ENCODE data around the gene RTTN.

RTTN gene

GRCh38 chr18:70075906-70076305 is 129.6 kb downstream of the RTTN start:
- no peak for DNase-seq (ENCODE audit: low read depth, low spot score)

DNA sequence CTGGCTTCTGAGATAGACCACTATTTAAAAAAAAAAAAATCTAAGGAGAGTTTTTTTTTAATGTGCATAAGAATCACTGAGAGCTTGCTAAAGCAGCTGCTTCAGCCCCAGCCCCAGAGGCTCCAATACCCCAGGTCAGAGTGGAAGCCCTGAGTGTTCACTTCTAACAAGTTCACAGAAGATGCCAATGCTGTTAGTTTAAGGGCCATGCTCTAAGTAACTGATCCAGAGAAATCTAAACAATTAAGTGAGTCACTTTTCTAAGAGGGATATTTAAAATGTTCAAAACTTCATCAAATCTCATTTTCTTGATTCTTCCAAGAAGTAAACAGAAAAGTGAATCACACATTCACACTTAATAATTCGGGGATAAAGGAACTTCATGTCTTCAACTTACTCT is 131.4 kb downstream of the RTTN start:
- DNase-seq (ENCODE audit: low read depth, low spot score) = no peak

DNA sequence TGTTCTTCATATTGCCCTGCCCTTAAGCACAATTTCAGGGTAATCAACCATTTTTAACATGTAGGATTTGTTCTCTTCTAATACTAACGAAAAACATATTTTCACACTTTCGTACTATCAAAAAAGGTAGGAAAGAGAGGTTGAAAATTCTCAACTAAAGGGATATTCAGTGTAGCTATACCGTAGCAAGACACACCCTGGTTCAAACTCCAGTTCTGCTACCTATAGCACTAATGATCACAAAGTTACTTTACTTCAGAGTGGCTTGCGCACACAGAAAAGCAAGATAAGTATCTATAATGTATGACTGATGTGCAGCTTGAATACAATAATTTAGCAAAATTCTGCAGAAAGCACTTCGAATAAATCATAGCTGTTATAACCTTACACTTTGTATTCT is 132.1 kb downstream of the RTTN start:
- no peak for DNase-seq (ENCODE audit: low read depth, low spot score)

GRCh38 chr18:70072678-70073077 is 132.8 kb downstream of the RTTN start:
- DNase-seq (ENCODE audit: low read depth, low spot score) = no peak

DNA sequence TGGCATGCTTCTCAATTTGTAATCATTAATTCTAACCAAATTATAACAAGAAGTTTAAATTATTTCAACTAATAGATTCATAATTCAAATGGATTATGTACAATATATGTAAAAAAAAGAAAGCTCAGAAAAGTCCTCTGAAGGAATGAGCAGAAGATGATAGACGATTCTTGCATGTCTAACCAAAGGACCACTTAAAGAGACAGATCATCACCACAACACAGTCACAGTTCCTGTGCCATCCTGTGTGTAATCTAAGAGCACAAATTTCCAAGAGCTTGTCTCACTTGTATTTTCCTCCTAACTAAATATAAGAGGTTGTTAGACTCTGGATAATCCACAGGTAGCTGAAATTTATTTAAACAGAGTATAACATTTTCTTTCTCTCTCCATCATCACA is 135.5 kb downstream of the RTTN start:
- no peak for DNase-seq (ENCODE audit: low read depth, low spot score)

- no peak for DNase-seq (ENCODE audit: low read depth, low spot score)
These were observed 136.1 kb downstream of the RTTN start for GRCh38 chr18:70069382-70069781.

GRCh38 chr18:70068981-70069380 is 136.5 kb downstream of the RTTN start:
- DNase-seq (ENCODE audit: low read depth, low spot score) = no peak

- no peak for DNase-seq (ENCODE audit: low read depth, low spot score)
These were observed 145.8 kb downstream of the RTTN start for GRCh38 chr18:70059684-70060083.

DNA sequence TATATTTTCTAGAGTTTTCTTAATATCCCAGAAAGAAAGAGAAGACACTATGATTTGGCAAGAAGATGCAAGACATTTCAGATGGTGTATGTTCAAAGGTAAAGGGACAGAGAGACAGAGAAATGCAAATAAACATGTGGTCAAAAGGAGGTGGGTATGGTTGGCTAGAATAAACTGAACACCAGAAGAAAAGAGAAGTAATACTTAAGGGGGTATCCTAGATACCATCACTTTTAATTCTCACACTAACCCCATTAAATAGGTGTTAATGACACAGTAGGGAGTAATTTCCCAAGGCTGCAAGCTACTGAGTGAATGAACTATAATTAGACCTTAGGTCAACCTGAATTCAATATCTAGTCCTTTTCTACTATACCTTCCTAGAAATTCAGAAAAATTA is 146.6 kb downstream of the RTTN start:
- no peak for DNase-seq (ENCODE audit: low read depth, low spot score)

DNA sequence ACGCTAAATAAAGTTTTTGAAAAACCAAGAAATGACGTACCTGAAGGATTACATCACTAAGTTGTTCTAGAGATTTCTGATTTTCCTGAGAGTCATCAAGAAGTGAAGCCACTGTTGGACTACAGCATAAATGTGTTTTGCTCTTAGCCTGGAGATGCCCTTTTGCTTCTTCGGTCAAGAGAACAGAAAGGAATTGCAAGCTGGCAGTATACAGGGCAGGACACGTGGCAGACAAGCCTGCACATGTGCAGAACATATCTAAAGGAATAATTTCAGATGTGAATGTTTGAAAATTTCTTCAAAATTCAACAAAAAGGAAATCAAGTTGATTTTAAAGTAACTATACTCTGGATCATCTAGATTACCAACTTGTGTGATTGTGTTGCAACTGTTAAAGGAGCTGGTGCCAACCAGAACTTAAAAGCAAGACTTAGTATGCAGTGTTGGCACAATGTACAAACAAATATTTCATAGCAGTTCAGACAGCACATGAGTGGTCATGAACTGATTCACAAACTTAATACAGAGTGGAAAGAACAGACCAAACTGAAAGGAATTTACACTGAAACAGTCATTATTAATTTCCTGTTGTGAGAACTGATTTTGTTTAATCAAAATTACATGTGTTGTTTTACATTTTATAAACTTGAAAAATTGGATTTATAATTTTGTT is 157.4 kb downstream of the RTTN start:
- DNase-seq (ENCODE audit: low read depth, low spot score) = no peak

DNA sequence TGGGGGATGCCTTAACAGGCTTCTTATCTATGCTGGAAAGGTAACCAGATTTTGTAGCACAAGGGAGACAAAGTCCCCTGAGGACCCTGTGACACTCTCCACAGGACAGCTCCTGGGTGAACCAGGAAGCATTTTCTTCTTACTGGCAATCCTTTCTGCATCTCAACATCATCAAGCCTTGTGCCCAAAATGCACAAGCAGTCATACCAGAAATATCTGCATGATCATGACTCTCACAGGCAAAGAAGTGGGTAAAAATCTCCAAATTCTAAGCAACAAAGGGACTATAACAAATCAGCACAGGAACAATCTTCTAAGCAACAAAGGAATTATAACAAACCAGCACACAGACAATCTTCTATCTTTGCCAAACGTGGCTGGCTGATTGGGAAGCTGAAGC is 158.7 kb downstream of the RTTN start:
- DNase-seq (ENCODE audit: low read depth, low spot score) = no peak

GRCh38 chr18:70046207-70046606 is 159.3 kb downstream of the RTTN start:
- DNase-seq (ENCODE audit: low read depth, low spot score) = no peak

DNA sequence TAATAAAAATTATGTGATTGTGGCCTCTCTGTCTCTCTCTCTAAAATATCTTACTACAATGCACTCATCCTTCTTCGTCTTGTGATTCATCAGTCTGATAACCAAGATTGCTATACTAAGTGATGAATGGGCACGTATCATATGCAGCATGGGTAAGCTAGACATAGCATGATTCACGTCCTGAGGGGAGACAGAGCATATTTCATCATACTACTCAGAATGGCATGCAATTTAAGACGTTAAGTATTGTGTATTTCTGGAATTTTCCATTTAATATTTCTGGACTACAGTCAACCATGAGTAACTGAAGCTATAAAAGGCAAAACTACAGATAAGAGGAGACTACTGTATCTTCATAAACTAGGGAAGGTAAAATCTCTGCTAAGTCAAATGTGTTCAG is 160.9 kb downstream of the RTTN start:
- peak; percentile 17 for DNase-seq (ENCODE audit: low read depth, low spot score)

GRCh38 chr18:70041459-70042050 is 163.9 kb downstream of the RTTN start:
- no peak for DNase-seq (ENCODE audit: low read depth, low spot score)

- DNase-seq (ENCODE audit: low read depth, low spot score) = no peak
These were observed 166.3 kb downstream of the RTTN start for GRCh38 chr18:70039186-70039585.

- DNase-seq (ENCODE audit: low read depth, low spot score) = no peak
These were observed 167.9 kb downstream of the RTTN start for GRCh38 chr18:70037431-70038061.

DNA sequence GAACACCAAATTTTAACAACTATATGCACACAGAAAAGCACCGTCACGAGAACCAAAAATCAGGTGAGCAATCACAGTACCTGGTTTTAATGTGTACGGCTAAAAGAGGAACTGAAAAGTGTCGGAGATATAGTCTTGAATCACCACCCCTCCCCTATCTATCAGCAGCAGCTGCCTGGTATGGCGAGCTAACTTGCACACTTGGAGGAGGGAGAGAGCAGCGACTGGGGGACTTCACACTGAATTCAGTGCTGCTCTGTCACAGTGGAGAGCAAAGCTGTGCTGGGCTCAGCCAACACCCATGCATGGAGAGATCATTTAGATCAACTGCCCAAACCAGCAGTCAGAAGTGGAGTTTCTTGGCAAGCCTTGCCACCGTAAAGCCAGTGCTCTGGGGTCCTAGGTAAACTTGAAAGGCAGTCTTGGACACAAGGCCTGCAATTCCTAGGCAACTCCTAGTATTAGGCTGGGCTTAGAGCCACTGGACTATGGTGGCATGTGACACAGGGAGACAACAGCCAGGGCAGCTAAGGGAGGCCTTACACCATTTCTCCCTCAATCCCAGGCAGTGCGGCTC is 168.6 kb downstream of the RTTN start:
- DNase-seq (ENCODE audit: low read depth, low spot score) = no peak

DNA sequence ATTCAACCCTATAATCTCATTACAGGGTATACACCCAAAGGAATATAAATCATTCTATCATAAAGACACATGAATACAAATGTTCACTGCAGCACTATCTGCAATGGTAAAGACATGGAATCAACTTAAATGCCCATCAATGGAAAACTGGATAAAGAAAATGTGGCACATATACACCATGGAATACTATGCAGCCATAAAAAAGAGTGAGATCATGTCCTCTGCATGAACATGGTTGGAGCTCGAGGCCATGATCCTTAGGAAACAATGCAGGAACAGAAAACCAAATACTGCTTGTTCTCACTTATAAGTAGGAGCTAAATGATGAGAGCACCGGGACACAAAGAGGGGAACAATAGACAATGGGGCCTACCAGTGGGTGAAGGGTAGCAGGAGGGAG is 169.3 kb downstream of the RTTN start:
- DNase-seq (ENCODE audit: low read depth, low spot score) = no peak

DNA sequence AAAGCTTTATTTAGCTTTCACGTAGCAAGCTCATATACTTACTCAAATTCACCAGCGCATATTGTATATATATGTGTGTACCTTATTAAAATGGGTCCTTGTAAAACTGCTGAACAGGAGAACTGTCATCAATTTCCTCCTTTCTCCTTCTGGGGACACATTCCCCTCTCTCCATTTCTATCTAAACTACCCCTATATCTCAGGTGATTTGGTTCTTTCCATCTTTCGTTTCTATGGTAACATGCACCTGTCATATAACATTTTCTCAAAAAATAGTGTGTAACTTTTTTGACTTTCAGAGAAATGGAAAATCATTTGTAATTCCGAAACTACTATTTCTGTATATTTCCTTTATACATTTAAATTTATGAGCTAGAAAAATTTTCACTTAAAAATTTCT is 174.3 kb downstream of the RTTN start:
- no peak for DNase-seq (ENCODE audit: low read depth, low spot score)

DNA sequence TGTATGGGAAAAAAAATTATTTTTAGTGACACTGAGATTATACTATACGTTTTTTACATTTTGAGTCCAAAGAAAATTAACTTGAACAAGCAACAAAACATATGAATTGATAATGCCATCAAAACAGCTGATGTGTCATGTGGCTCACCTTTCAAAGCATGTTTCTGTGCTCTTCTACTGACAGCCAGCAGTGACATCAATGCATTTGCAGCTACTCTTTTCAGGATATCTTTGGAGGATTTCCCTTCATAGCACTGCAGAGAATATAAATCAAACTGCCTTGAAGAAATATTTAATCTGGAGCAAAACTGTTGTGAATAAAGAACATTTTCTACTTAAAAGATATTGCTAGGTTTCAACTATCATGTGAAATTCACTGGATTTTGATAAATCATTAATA is 174.8 kb downstream of the RTTN start:
- DNase-seq (ENCODE audit: low read depth, low spot score) = no peak

DNA sequence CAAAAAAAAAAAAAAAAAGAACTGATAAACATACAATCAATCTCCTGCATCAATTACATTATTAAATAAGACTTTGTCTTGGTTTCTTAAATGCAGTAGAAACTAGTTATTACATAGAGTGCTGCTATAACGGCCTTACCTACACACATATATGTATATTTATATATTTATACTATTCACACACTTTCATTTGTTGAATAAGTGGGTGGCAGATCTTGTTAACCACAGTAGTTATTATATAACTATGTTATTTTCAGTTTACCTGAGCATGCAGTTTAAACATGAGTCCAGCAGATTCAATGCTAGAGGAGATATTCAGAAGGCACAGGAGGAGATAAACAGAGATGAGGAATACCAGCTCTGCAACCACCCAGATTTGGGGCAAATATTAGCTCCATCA is 176.3 kb downstream of the RTTN start:
- no peak for DNase-seq (ENCODE audit: low read depth, low spot score)

GRCh38 chr18:70028734-70029133 is 176.8 kb downstream of the RTTN start:
- no peak for DNase-seq (ENCODE audit: low read depth, low spot score)

DNA sequence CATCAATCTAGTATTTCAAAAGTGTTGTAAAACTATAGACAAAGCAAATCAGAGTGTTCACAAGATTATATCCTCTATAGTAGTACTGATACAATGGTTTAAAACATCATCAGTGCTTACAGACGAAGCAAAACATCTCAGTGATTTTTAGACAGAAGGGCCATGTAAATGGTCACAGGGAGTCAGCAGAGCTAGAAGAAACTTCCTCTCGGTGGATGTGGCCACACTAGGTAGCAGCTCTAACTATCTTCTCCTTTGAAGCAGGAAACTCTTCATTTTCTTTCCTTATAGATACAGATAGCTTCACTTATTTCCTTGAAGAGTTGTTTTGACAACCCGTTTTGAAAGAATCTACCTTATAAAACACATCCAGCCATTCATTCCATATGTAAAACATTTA is 177.4 kb downstream of the RTTN start:
- no peak for DNase-seq (ENCODE audit: low read depth, low spot score)
